Measurements from ENCODE around the gene ABHD17C.
"Not testable (repeated sequence)": the region's sequence is repeated elsewhere in the genome, so short reads cannot be mapped to it uniquely, and the experiment has no call there.

Gene ABHD17C

DNA sequence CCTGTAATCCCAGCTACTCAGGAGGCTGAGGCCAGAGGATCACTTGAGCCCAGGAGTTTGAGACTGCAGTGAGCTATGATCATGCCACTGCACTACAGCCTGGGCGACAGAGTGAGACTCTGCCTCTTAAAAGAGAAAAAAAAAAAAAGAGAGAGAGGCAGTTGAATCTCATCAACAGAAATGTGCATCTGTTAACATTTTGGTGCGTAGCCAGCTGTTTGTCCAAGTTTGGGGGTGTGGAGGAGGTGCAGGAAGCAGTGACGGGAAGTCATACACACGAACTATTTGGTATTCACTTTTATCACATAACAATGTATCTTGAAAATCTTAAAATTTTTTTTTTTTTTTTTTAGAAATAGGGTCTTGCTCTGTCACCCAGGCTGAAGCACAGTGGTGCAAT is 65.8 kb downstream of the ABHD17C start:
- in situ Hi-C loops (cut with MboI; ENCODE audit: low sequenced_read_pairs) = no loop called here

GRCh38 chr15:80761754-80762153 is 66.6 kb downstream of the ABHD17C start:
- in situ Hi-C loops (cut with MboI; ENCODE audit: low sequenced_read_pairs) = no loop called here

- in situ Hi-C loops (cut with MboI; ENCODE audit: low sequenced_read_pairs) = not testable (repeated sequence)
Measured at GRCh38 chr15:80763235-80763634, 68.1 kb downstream of the ABHD17C start.

- in situ Hi-C loops (cut with MboI; ENCODE audit: low sequenced_read_pairs) = no loop called here
Measured at GRCh38 chr15:80764535-80764934, 69.4 kb downstream of the ABHD17C start.

DNA sequence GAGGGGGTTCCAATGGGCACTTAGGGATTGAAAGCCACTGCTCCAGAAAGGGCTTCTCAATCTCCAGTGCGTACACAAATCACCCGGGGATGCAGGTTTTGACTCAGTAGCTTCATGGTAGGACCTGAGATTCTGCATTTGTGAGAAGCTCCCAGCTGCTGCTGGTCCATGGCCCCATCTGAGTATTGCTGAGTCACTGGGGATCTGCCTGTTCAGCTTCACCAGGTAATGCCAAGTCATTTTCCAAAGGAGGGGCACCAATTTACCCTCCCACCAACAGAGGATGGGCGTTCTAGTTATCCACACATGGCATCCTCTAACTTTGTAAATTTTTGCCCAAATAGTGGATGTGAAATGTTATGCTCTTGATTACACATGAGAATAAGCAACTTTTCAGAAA is 71.2 kb downstream of the ABHD17C start:
- in situ Hi-C loops (cut with MboI; ENCODE audit: low sequenced_read_pairs) = no loop called here

DNA sequence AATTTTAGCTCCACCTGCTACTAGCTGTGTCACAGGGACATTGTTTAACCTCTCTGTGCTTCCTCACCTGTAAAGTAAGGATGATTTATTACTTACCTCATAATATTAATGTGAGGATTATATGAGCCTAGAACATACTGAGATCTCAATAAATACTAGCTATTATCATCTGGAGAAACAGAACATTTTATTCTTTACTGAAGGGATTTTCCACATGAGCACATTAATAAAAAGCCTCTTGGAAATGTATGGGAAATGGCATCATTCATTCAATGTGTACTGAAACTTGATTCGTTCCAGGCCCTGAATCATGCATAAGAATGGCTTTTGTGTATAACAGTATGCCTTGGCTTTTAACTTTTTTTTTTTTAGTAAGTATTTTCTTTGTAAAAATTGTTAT is 73.0 kb downstream of the ABHD17C start:
- in situ Hi-C loops (cut with MboI; ENCODE audit: low sequenced_read_pairs) = no loop called here

GRCh38 chr15:80769153-80769828 is 74.2 kb downstream of the ABHD17C start:
- in situ Hi-C loops (cut with MboI; ENCODE audit: low sequenced_read_pairs) = no loop called here

DNA sequence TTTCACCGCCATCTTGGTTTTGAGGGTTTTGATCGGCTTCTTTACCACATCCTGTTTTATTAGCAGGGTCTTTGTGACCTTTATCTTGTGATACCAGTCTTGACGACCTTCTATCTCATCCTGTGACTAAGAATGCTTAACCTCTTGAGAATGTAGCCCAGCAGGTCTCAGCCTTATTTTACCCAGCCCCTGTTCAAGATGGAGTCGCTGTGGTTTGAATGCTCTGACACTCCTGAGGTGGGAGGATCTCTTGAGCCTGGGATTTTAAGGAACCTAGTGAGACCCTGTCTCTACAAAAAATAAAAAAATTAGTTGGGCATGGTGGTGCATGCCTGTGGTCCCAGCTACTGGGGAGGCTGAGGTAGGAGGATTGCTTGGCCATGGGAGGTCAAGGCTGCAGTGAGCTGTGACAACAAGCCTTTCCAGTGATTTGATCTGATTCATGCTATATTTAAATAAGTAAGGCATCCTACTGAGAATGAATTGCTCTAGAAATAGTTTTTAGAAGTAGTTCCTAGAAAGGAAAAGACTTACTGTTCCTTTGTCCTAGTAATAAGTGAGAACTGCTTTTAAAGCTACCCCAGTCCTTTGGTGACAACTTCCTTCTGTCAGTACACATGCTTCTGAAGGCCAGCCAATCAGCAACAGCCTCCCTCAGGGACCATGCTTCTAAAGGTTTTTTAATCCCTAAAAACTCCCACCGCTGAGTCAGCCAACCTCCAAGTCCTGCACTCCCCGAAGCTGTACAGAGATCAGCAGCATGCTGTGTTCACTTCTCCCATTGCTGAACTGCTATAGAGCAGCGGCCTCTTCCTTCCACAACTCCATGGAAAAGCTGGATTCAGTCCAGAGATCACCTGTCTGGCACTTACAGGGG is 75.0 kb downstream of the ABHD17C start:
- in situ Hi-C loops (cut with MboI; ENCODE audit: low sequenced_read_pairs) = no loop called here

- in situ Hi-C loops (cut with MboI; ENCODE audit: low sequenced_read_pairs) = no loop called here
Measured at GRCh38 chr15:80773122-80773551, 78.0 kb downstream of the ABHD17C start.

DNA sequence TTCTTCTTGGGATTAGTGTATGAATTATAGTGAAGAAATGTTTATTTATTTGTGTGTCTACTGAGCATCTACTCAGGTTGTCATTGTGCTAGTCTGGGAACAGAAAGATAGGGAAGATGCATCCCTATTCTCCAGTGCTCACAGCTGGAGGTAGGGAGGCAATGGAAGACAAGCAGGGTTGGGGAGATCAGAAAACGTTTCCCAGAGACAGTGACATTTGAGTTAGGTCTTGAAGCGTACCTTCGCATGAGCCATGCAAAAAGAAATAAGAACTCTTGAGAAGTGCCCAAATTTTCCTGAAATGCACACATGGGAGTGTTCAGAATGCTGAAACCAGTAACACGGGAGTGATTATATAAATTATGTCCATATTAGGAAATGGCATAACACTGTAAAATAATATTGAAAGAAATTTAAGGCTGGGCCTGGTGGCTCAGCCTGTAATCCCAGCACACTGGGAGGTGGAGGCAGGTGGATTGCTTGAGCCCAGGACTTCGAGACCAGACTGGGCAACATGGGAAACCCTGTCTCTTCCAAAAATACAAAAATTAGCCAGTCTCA is 78.8 kb downstream of the ABHD17C start:
- in situ Hi-C loops (cut with MboI; ENCODE audit: low sequenced_read_pairs) = no loop called here

- in situ Hi-C loops (cut with MboI; ENCODE audit: low sequenced_read_pairs) = no loop called here
Measured at GRCh38 chr15:80774486-80774885, 79.4 kb downstream of the ABHD17C start.

DNA sequence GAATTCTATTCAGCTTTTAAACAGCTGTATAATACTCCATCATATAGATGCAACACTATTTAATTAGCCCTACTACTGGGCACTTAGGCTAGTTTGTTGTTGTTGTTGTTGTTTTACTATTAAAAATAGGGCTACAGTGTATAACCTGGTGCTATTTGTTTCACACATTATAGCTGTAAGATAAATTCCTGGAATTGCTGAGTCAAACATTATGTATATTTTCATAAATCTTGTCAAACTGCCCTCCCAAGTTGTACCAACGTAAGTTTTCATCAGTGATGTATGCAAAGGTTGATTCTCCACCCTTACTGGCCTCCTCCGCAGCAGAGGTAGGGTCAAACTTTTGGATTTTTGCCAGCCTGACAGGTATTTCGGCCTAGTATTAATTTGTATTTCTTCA is 80.2 kb downstream of the ABHD17C start:
- in situ Hi-C loops (cut with MboI; ENCODE audit: low sequenced_read_pairs) = no loop called here

- in situ Hi-C loops (cut with MboI; ENCODE audit: low sequenced_read_pairs) = no loop called here
Measured at GRCh38 chr15:80776420-80777045, 81.4 kb downstream of the ABHD17C start.

GRCh38 chr15:80777137-80777536 is 82.0 kb downstream of the ABHD17C start:
- in situ Hi-C loops (cut with MboI; ENCODE audit: low sequenced_read_pairs) = no loop called here

- in situ Hi-C loops (cut with MboI; ENCODE audit: low sequenced_read_pairs) = no loop called here
Measured at GRCh38 chr15:80777826-80778620, 82.9 kb downstream of the ABHD17C start.

- in situ Hi-C loops (cut with MboI; ENCODE audit: low sequenced_read_pairs) = no loop called here
Measured at GRCh38 chr15:80778621-80778963, 83.5 kb downstream of the ABHD17C start.

- in situ Hi-C loops (cut with MboI; ENCODE audit: low sequenced_read_pairs) = no loop called here
Measured at GRCh38 chr15:80778964-80779657, 84.0 kb downstream of the ABHD17C start, which contains the start of gene CEMIP. CEMIP (plus strand) TSS chr15:80779370; CDS start chr15:80873880, 94,510 bp downstream.

- in situ Hi-C loops (cut with MboI; ENCODE audit: low sequenced_read_pairs) = no loop called here
Measured at GRCh38 chr15:80779658-80780415, 84.7 kb downstream of the ABHD17C start.
